GM12878 (cell line): ENCODE measurements around the gene RAB22A. TPM values are rescaled to one million over a fixed set of nuclear protein-coding genes. Genes with fewer than 3 reads are reported as not detected.

Experiments used
- ATAC-seq: fragments of 200-7000 bp; cut with Tn5 transposase; 3 replicates; pipeline ENCODE4 v1.9.1; 2020; ENCODE audit warnings: mild to moderate bottlenecking, moderate library complexity
- BruUV-seq: library from RNA; stranded (reverse); fragments of 400-500 nt; replicated peaks from 2 replicates; lab custom pipeline; 2021; lab: Mats Ljungman, UMichigan
- CTCF ChIA-PET: fragments of 300-600 bp; sonication (Branson Sonifier 250); formaldehyde crosslinking; extraction: SDS; loops from one replicate; lab custom pipeline; 2021; ENCODE audit warnings: inconsistent platforms; lab: Yijun Ruan, JAX
- POLR2A ChIA-PET: fragments of 350-600 bp; formaldehyde crosslinking; extraction: SDS; loops from one replicate; lab custom pipeline; 2021; ENCODE audit warnings: inconsistent platforms; lab: Charles Lee
- RAD21 ChIA-PET: fragments of 300-600 bp; sonication (Branson Sonifier 250); formaldehyde crosslinking; loops from one replicate; lab custom pipeline; 2023; ENCODE audit warnings: antibody characterized with exemption; ENCODE audit not compliant: unreplicated experiment; lab: Charles Lee
- SMC1A ChIA-PET: fragments of 300-600 bp; sonication (Branson Sonifier 250); formaldehyde crosslinking; loops from one replicate; lab custom pipeline; 2023; ENCODE audit not compliant: unreplicated experiment, uncharacterized antibody; lab: Charles Lee
- DNase-seq: peaks from one replicate; pipeline ENCODE4 v3.0.0-alpha.2; 2011; ENCODE audit warnings: low read depth, low spot score
- FAIRE-seq: peaks from 3 replicates; lab custom pipeline; 2011; peaks lifted over from hg19 to GRCh38; lab: Jason Lieb, UNC
- H2AFZ ChIP-seq: 2 replicates; pipeline ENCODE4 v1.6.0; 2011; ENCODE audit warnings: low read depth, low read length, control low read depth; ENCODE audit not compliant: control insufficient read depth
- H3K27ac ChIP-seq: 2 replicates; pipeline ENCODE4 v1.5.1; 2011; ENCODE audit warnings: control low read depth; ENCODE audit not compliant: control insufficient read depth, insufficient read depth
- H3K27me3 ChIP-seq, 2 experiments: replicated peaks in 1 of 2; 2 replicates each; pipeline versions ENCODE4 v1.6.0 to v1.6.1; 2011; ENCODE audit warnings: low read length in 1 of 2; ENCODE audit not compliant: control insufficient read depth in 2 of 2, insufficient read depth in 2 of 2
- H3K36me3 ChIP-seq, 2 experiments: 2 replicates each; pipeline ENCODE4 v1.5.1; 2011; ENCODE audit warnings: low read length in 1 of 2; ENCODE audit not compliant: control insufficient read depth in 2 of 2, insufficient read depth in 2 of 2
- H3K4me1 ChIP-seq: 2 replicates; pipeline ENCODE4 v1.6.1; 2011; ENCODE audit warnings: mild to moderate bottlenecking, low read length, moderate library complexity, mixed read lengths; ENCODE audit not compliant: control insufficient read depth, insufficient read depth
- H3K4me2 ChIP-seq: 2 replicates; pipeline ENCODE4 v1.6.0; 2011; ENCODE audit warnings: control low read depth; ENCODE audit not compliant: control insufficient read depth, insufficient read depth
- H3K4me3 ChIP-seq: fragments of 200-600 bp; sonication (generic); 2 replicates; pipeline ENCODE4 v1.5.1; 2016
- H3K79me2 ChIP-seq: 2 replicates; pipeline ENCODE4 v1.6.0; 2011; ENCODE audit warnings: low read length; ENCODE audit not compliant: control insufficient read depth, insufficient read depth
- H3K9ac ChIP-seq: 2 replicates; pipeline ENCODE4 v1.8.0; 2011; ENCODE audit warnings: low read length, control low read depth, mixed read lengths; ENCODE audit not compliant: control insufficient read depth, insufficient read depth
- H3K9me3 ChIP-seq: replicated peaks from 3 replicates; pipeline ENCODE4 v1.5.1; 2011; ENCODE audit warnings: mild to moderate bottlenecking, low read length; ENCODE audit not compliant: control insufficient read depth, insufficient read depth
- H4K20me1 ChIP-seq: 2 replicates; pipeline ENCODE4 v1.6.0; 2011; ENCODE audit not compliant: control insufficient read depth, insufficient read depth
- BRCA1 ChIP-seq: IDR thresholded peaks from 2 replicates; pipeline ENCODE4 v1.6.1; 2011; ENCODE audit warnings: low read depth, low read length, improper control_type of control experiment
- CBFB ChIP-seq: IDR thresholded peaks from 2 replicates; pipeline ENCODE4 v1.6.1; 2016; ENCODE audit warnings: antibody characterized with exemption, low read depth
- CBX5 ChIP-seq: sonication (generic); IDR thresholded peaks from 2 replicates; pipeline ENCODE4 v1.6.1; 2016; ENCODE audit warnings: low read depth, moderate library complexity, mild to moderate bottlenecking, inconsistent platforms
- HCFC1 ChIP-seq: fragments of 150-350 bp; IDR thresholded peaks from 2 replicates; pipeline ENCODE4 v1.6.1; 2014; ENCODE audit warnings: low read length
- KDM1A ChIP-seq: fragments of 200-600 bp; sonication (generic); IDR thresholded peaks from 2 replicates; pipeline ENCODE4 v1.6.1; 2016; ENCODE audit warnings: borderline replicate concordance
- NR2C1 ChIP-seq: fragments of 450-650 bp; IDR thresholded peaks from 2 replicates; pipeline ENCODE4 v1.6.1; 2017; ENCODE audit warnings: antibody characterized with exemption, mild to moderate bottlenecking, moderate library complexity
- PAX8 ChIP-seq: fragments of 450-650 bp; IDR thresholded peaks from 2 replicates; pipeline ENCODE4 v1.6.1; 2017; ENCODE audit warnings: mild to moderate bottlenecking, moderate library complexity
- PML ChIP-seq: IDR thresholded peaks from 2 replicates; pipeline ENCODE4 v1.6.1; 2012; ENCODE audit warnings: low read length, inconsistent platforms
- POLR2A ChIP-seq: IDR thresholded peaks from 2 replicates; pipeline ENCODE4 v1.6.1; 2011; ENCODE audit warnings: low read depth, mild to moderate bottlenecking, low read length
- SMAD1 ChIP-seq: fragments of 450-650 bp; IDR thresholded peaks from 2 replicates; pipeline ENCODE4 v1.6.1; 2018; ENCODE audit warnings: mild to moderate bottlenecking, low read depth; ENCODE audit not compliant: partially characterized antibody
- TAF1 ChIP-seq: IDR thresholded peaks from 2 replicates; pipeline ENCODE4 v1.6.1; 2011; ENCODE audit warnings: mild to moderate bottlenecking, low read depth, low read length, borderline replicate concordance
- TCF12 ChIP-seq: IDR thresholded peaks from 2 replicates; pipeline ENCODE4 v1.6.1; 2011; ENCODE audit warnings: low read depth, mild to moderate bottlenecking, low read length
- TCF7 ChIP-seq: IDR thresholded peaks from 2 replicates; pipeline ENCODE4 v1.6.1; 2014; ENCODE audit warnings: antibody characterized with exemption, borderline replicate concordance
- ZBED1 ChIP-seq: IDR thresholded peaks from 2 replicates; pipeline ENCODE4 v1.6.1; 2016; ENCODE audit warnings: borderline replicate concordance
- WGBS: methylation state at CpG from one replicate; pipeline ENCODE4 v1.1.6; 2016; ENCODE audit warnings: low lambda C conversion rate; ENCODE audit not compliant: insufficient replicate concordance, insufficient coverage; ENCODE audit errors: missing lambda C conversion rate; 5-methylcytosine and 5-hydroxymethylcytosine counted together
- in situ Hi-C: fragments of 300-500 bp; cut with MboI; formaldehyde crosslinking; loops from 9 replicates; pipeline ENCODE4 v1.14.3; 2018; ENCODE audit warnings: mixed read lengths
- intact Hi-C: fragments of 100-400 bp; cut with micrococcal nuclease; formaldehyde crosslinking; loops from one replicate; pipeline ENCODE4 v1.14.2; 2022; ENCODE audit not compliant: unreplicated experiment
- polyA plus RNA-seq, 11 experiments: library from polyadenylated mRNA; depleted of rRNA in 4 of 11; unstranded in 6 of 11; stranded (reverse) in 5 of 11; fragments of >200 nt; fragmentation: Nextera tagmentation in 4 of 11; fragmentation: Illumina TruSeq in 1 of 11; extraction: Ambion mirVana in 4 of 11; extraction: Trizol in 1 of 11; gene quantifications; 1 replicate in 1 of 11; 2 replicates in 10 of 11; pipeline versions ENCODE4 v1.2.1 to v1.2.3, GENCODE V29; 2011 to 2016; ENCODE audit warnings: inconsistent platforms in 2 of 11, missing spikeins in 2 of 11, low read depth in 1 of 11
- total RNA-seq, 4 experiments: library from RNA; depleted of rRNA in 3 of 4; stranded (reverse); fragments of >200 nt in 3 of 4; fragmentation: Illumina TruSeq in 1 of 4; extraction: Trizol in 1 of 4; gene quantifications; 2 replicates each; pipeline versions ENCODE4 v1.2.1 to v1.2.3, GENCODE V29; 2013 to 2021
- TF ChIP-seq, protein P1 (sequence below): IDR thresholded peaks from 2 replicates; pipeline ENCODE4 v1.6.1; 2011; ENCODE audit warnings: borderline replicate concordance, low read depth, mild to moderate bottlenecking, moderate library complexity, mixed read lengths, low read length; ENCODE audit not compliant: insufficient read depth; ENCODE audit errors: extremely low read length

RAB22A gene
- total and polyA plus RNA-seq, 10 of the 15 experiments (the other 5 are each of a cell fraction or from before 2014, with no cell fraction given) = 2.7 to 12.0 (median 10.0) TPM

DNA sequence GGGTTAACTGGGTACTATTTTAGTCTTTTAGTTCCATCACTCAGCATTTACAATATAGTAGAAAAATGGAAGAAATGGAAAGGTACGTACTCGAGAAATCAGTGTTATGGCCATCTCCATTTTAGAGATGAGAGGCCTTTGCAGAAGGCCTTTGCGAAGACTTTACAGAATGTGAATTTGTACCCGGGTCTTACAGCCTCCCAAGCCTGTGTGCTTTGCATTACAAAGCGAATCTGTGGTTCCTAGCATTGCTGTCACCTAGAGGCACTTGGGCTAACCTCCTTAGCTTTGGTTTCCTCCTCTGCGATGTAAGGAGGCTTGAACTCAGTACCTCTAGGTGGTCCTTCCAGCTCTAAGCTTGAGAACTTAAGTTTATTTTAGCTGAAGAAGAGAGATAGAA is 90.4 kb downstream of the RAB22A start:
- no peaks in the 10 kb centered on the region; a peak in 2 of 4 replicates for H3K36me3 ChIP-seq
- no peak overlapping the region; the same call in 1 of the 2 replicates for H3K4me3 ChIP-seq
- ChIA-PET CTCF (interaction anchor here (0.7 to 1.0 kb wide), 4 partner anchors 10 to 48 kb away, joined by 3 to 5 read pairs (median 3); no protein-coding TSS in a partner anchor), SMC1A (interaction anchor here (0.8 to 1.6 kb wide), 3 partner anchors 11 to 39 kb away, joined by 5 to 6 read pairs (median 6); partner anchors contain the start of gene VAPB), POLR2A (interaction anchor here (1.2 kb wide), 1 partner anchor 12 kb away, joined by 3 read pairs; no protein-coding TSS in a partner anchor), RAD21 (interaction anchor here (1.3 kb wide), 1 partner anchor 11 kb away, joined by 3 read pairs; the partner anchor contains the start of gene VAPB)
- 94% methylated on average over 6 of the region's 6 CpGs for WGBS
- no peak overlapping the region for H2AFZ ChIP-seq
- peaks cover 15% of the 10 kb centered on the region for H4K20me1 ChIP-seq
- peaks cover 96% of the 10 kb centered on the region for H3K79me2 ChIP-seq
- H3K27ac ChIP-seq = no peak overlapping the region
- H3K27me3 ChIP-seq = no peaks in the 10 kb centered on the region
- intact Hi-C loops (loop anchor here (5.0 kb wide), 1 partner anchor 57 kb away; no protein-coding TSS in a partner anchor), in situ Hi-C loops (loop anchor here (10.0 kb wide), 3 partner anchors 255 to 1005 kb away; partner anchors contain the start of genes RBM38 and STX16)
- H3K4me2 ChIP-seq = peak overlapping the region; percentile 45
- no peak for ATAC-seq
- no peak for DNase-seq
- no TSS peak for BruUV-seq
- TF ChIP-seq CBX5 = no peak
- TF ChIP-seq HCFC1 = no peak
- no peak for TF ChIP-seq TCF7
- TF ChIP-seq CBFB = no peak
- no peak for TF ChIP-seq PAX8
- H3K9ac ChIP-seq = no peak overlapping the region
- H3K9me3 ChIP-seq = no peaks in the 10 kb centered on the region
- no peak for FAIRE-seq
- peaks cover 47% of the 10 kb centered on the region for H3K4me1 ChIP-seq

DNA sequence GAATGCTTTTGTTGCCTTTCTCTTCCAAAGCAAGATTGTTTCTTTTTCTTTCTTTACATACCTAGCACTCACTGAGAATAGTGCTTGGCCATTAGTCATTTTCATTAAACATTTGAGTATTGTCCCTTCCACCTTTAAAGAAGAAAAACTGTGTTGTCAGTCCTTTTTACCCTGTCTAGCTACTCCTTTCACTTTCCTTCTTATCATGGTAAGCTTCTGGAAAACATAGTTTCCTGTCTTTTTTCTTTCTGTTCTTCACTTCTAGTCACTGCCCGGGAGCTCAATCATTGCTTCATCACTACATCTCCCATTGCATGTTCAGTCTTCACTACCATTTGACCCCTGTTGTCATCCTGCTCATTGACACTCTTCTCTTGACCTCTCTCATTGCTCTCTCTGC is 91.6 kb downstream of the RAB22A start:
- Histone ChIP-seq H3K9ac (no peak overlapping the region), H3K9me3 (no peaks in the 10 kb centered on the region), H3K79me2 (peaks cover 98% of the 10 kb centered on the region), H3K4me1 (peaks cover 46% of the 10 kb centered on the region), H3K36me3 (no peaks in the 10 kb centered on the region; a peak in 2 of 4 replicates), H3K4me3 (peak overlapping the region; percentile 25; the same call in 1 of the 2 replicates), H4K20me1 (peaks cover 9% of the 10 kb centered on the region), H3K4me2 (peak overlapping the region; percentile 81), H2AFZ (no peak overlapping the region), H3K27me3 (no peaks in the 10 kb centered on the region), H3K27ac (0 out of 2 replicates have a peak overlapping the region, but pooled peaks have one; percentile 29)
- DNase-seq (no peak), FAIRE-seq (no peak), ATAC-seq (no peak)
- TF ChIP-seq, protein P1, sequence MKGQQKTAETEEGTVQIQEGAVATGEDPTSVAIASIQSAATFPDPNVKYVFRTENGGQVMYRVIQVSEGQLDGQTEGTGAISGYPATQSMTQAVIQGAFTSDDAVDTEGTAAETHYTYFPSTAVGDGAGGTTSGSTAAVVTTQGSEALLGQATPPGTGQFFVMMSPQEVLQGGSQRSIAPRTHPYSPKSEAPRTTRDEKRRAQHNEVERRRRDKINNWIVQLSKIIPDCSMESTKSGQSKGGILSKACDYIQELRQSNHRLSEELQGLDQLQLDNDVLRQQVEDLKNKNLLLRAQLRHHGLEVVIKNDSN = no peak
- TF ChIP-seq TAF1 (no peak), POLR2A (no peak), SMAD1 (no peak), PML (no peak), TCF12 (no peak), ZBED1 (no peak), KDM1A (no peak), BRCA1 (no peak), CBFB (no peak), NR2C1 (no peak)
- CTCF ChIA-PET = no interaction called here
- POLR2A ChIA-PET = interaction anchor here (1.2 kb wide), 1 partner anchor 11 kb away, joined by 3 read pairs; no protein-coding TSS in a partner anchor
- no TSS peak for BruUV-seq
- 94% methylated on average over 1 of the region's 1 CpG for WGBS
- SMC1A ChIA-PET = interaction anchor here (0.7 to 1.6 kb wide), 4 partner anchors 13 to 52 kb away, joined by 3 to 6 read pairs (median 4); partner anchors contain the start of gene VAPB
- intact Hi-C loops (loop anchor here (5.0 kb wide), 1 partner anchor 56 kb away; no protein-coding TSS in a partner anchor), in situ Hi-C loops (no loop called here)
- RAD21 ChIA-PET = interaction anchor here (1.3 kb wide), 1 partner anchor 12 kb away, joined by 3 read pairs; the partner anchor contains the start of gene VAPB
